HCT116 (cell line): ENCODE results near the gene EYA2. TPM values are rescaled to one million over a fixed set of nuclear protein-coding genes. Genes with fewer than 3 reads are reported as not detected.

Experiments used
- ATAC-seq: fragments of 200-7000 bp; cut with Tn5 transposase; 2 replicates; pipeline ENCODE4 v1.9.1; 2020; ENCODE audit warnings: mild to moderate bottlenecking, moderate library complexity
- BruUV-seq: library from RNA; stranded (reverse); fragments of 400-500 nt; replicated peaks from 2 replicates; lab custom pipeline; 2021; lab: Mats Ljungman, UMichigan
- CTCF ChIA-PET: fragments of 300-600 bp; sonication (Branson Sonifier 250); formaldehyde crosslinking; loops from one replicate; lab custom pipeline; 2021; ENCODE audit warnings: antibody characterized with exemption; lab: Charles Lee
- POLR2A ChIA-PET: fragments of 300-600, 350-600 bp; sonication (Branson Sonifier 250); formaldehyde crosslinking; loops from one replicate; lab custom pipeline; 2021; ENCODE audit warnings: antibody characterized with exemption; lab: Charles Lee
- RAD21 ChIA-PET, 2 experiments: fragments of 300-600 bp; sonication (Branson Sonifier 250); formaldehyde crosslinking; loops; one replicate each; lab custom pipeline; 2023; ENCODE audit warnings: low total read pairs in 2 of 2; ENCODE audit not compliant: uncharacterized antibody in 2 of 2, unreplicated experiment in 2 of 2, low non-redundant PET in 1 of 2; lab: Charles Lee
- DNase-seq: peaks from one replicate; pipeline ENCODE4 v3.0.0-alpha.2; 2010; ENCODE audit warnings: low read depth, low spot score
- H2AFZ ChIP-seq: fragments of 200-600 bp; shearing (Covaris generic), sonication (generic); 2 replicates; pipeline ENCODE4 v1.6.1; 2017; ENCODE audit warnings: low read depth, mixed run types, mixed read lengths, antibody characterized with exemption, low read length; ENCODE audit not compliant: poor library complexity, severe bottlenecking
- H3K27ac ChIP-seq: 2 replicates; pipeline ENCODE4 v1.5.1; 2012; ENCODE audit warnings: low read depth, low read length
- H3K27me3 ChIP-seq: fragments of 200-600 bp; sonication (generic); 2 replicates; pipeline ENCODE4 v1.6.1; 2016; ENCODE audit warnings: mixed run types, low read length, mixed read lengths; ENCODE audit not compliant: insufficient read depth
- H3K36me3 ChIP-seq, 2 experiments: fragments of 200-500 bp in 1 of 2; fragments of 200-600 bp in 1 of 2; sonication (Bioruptor generic) in 1 of 2; sonication (generic) in 1 of 2; 2 replicates each; pipeline versions ENCODE4 v1.5.1 to v1.6.1; 2014 to 2016; ENCODE audit warnings: low read length in 2 of 2, inconsistent platforms in 1 of 2, mixed read lengths in 1 of 2, mixed run types in 1 of 2; ENCODE audit not compliant: insufficient read depth in 2 of 2, control insufficient read depth in 1 of 2
- H3K4me1 ChIP-seq, 2 experiments: fragments of 200-600 bp in 1 of 2; sonication (generic) in 1 of 2; 2 replicates each; pipeline versions ENCODE4 v1.5.1 to v1.6.1; 2012 to 2017; ENCODE audit warnings: low read length in 2 of 2, inconsistent platforms in 1 of 2, mild to moderate bottlenecking in 1 of 2, mixed read lengths in 1 of 2, mixed run types in 1 of 2, moderate library complexity in 1 of 2; ENCODE audit not compliant: insufficient read depth in 2 of 2, control insufficient read depth in 1 of 2
- H3K4me2 ChIP-seq: fragments of 200-600 bp; sonication (generic); 2 replicates; pipeline ENCODE4 v1.6.1; 2017; ENCODE audit warnings: mixed run types, low read length, mixed read lengths
- H3K4me3 ChIP-seq, 2 experiments: fragments of 200-600 bp in 1 of 2; sonication (generic) in 1 of 2; replicated peaks in 1 of 2; 2 replicates each; pipeline ENCODE4 v1.5.1; 2011 to 2016; ENCODE audit warnings: low read length in 2 of 2, control low read depth in 1 of 2, low read depth in 1 of 2, mild to moderate bottlenecking in 1 of 2, mixed read lengths in 1 of 2, mixed run types in 1 of 2
- H3K79me2 ChIP-seq: fragments of 200-600 bp; sonication (generic); 2 replicates; pipeline ENCODE4 v1.6.1; 2017; ENCODE audit warnings: mild to moderate bottlenecking, mixed run types, low read length, moderate library complexity, mixed read lengths; ENCODE audit not compliant: insufficient read depth
- H3K9ac ChIP-seq: fragments of 200-600 bp; sonication (generic); 2 replicates; pipeline ENCODE4 v1.6.1; 2016; ENCODE audit warnings: low read length, mixed read lengths
- H3K9me2 ChIP-seq: fragments of 200-600 bp; sonication (generic), shearing (Covaris generic); 2 replicates; pipeline ENCODE4 v1.6.1; 2017; ENCODE audit warnings: mixed run types, mild to moderate bottlenecking, moderate library complexity; ENCODE audit not compliant: insufficient read depth
- H3K9me3 ChIP-seq, 2 experiments: fragments of 200-500 bp in 1 of 2; fragments of 200-600 bp in 1 of 2; sonication (Bioruptor generic) in 1 of 2; sonication (generic) in 1 of 2; 2 replicates each; pipeline ENCODE4 v1.6.1; 2014 to 2017; ENCODE audit warnings: low read length in 2 of 2, mixed read lengths in 2 of 2, inconsistent platforms in 1 of 2, low read depth in 1 of 2, mild to moderate bottlenecking in 1 of 2, mixed run types in 1 of 2, moderate library complexity in 1 of 2; ENCODE audit not compliant: control insufficient read depth in 1 of 2, insufficient read depth in 1 of 2
- H4K20me1 ChIP-seq: fragments of 200-600 bp; sonication (generic), shearing (Covaris generic); 2 replicates; pipeline ENCODE4 v1.6.1; 2017; ENCODE audit warnings: mixed run types, mild to moderate bottlenecking, moderate library complexity; ENCODE audit not compliant: insufficient read depth
- EGR1 ChIP-seq: IDR thresholded peaks from 2 replicates; pipeline ENCODE4 v1.6.1; 2012; ENCODE audit warnings: low read depth
- ELF1 ChIP-seq: IDR thresholded peaks from 2 replicates; pipeline ENCODE4 v1.6.1; 2012; ENCODE audit warnings: low read depth, borderline replicate concordance
- POLR2A ChIP-seq: IDR thresholded peaks from 2 replicates; pipeline ENCODE4 v1.7.0; 2011; ENCODE audit warnings: borderline replicate concordance; ENCODE audit not compliant: insufficient read depth, insufficient read length; ENCODE audit errors: extremely low read depth
- POLR2AphosphoS5 ChIP-seq: IDR thresholded peaks from 2 replicates; pipeline ENCODE4 v1.6.1; 2011; ENCODE audit warnings: mild to moderate bottlenecking, low read depth, low read length, moderate library complexity
- RAD21 ChIP-seq: IDR thresholded peaks from 2 replicates; pipeline ENCODE4 v1.6.1; 2012; ENCODE audit warnings: low read depth, mild to moderate bottlenecking
- SIN3A ChIP-seq: IDR thresholded peaks from 2 replicates; pipeline ENCODE4 v1.6.1; 2012; ENCODE audit warnings: low read depth
- ZNF274 ChIP-seq: fragments of 200-500 bp; sonication (Bioruptor generic); IDR thresholded peaks from 2 replicates; pipeline ENCODE4 v1.6.1; 2014; ENCODE audit warnings: mild to moderate bottlenecking, low read depth, low read length, inconsistent platforms
- intact Hi-C: fragments of 100-400 bp; cut with micrococcal nuclease; formaldehyde crosslinking; loops from 2 replicates; pipeline ENCODE4 v1.10.0; 2022
- total RNA-seq: library from RNA; stranded (reverse); gene quantifications from one replicate; pipeline ENCODE4 v1.2.1, GENCODE V29; 2021; ENCODE audit not compliant: unreplicated experiment
- TF ChIP-seq, protein P1 (sequence below): IDR thresholded peaks from 2 replicates; pipeline ENCODE4 v1.6.1; 2012; ENCODE audit warnings: low read depth
- TF ChIP-seq, protein P2 (sequence below), 3 experiments: fragments of 200-600 bp in 1 of 3; sonication (generic) in 1 of 3; IDR thresholded peaks in 2 of 3; conservative IDR thresholded peaks in 1 of 3; 2 replicates each; pipeline ENCODE4 v1.5.1; 2012 to 2017; ENCODE audit warnings: low read depth in 2 of 3, low read length in 2 of 3, antibody characterized with exemption in 1 of 3, borderline replicate concordance in 1 of 3, control low read depth in 1 of 3, mild to moderate bottlenecking in 1 of 3, mixed read lengths in 1 of 3, mixed run types in 1 of 3, moderate library complexity in 1 of 3; ENCODE audit not compliant: insufficient read depth in 1 of 3
- TF ChIP-seq, protein P3 (sequence below): IDR thresholded peaks from 2 replicates; pipeline ENCODE4 v1.6.1; 2011; ENCODE audit warnings: mild to moderate bottlenecking, low read length, moderate library complexity; ENCODE audit not compliant: insufficient replicate concordance; ENCODE audit errors: extremely low read depth

EYA2 gene
- total RNA-seq, 1 experiment from 2014 or later, result not detected

DNA sequence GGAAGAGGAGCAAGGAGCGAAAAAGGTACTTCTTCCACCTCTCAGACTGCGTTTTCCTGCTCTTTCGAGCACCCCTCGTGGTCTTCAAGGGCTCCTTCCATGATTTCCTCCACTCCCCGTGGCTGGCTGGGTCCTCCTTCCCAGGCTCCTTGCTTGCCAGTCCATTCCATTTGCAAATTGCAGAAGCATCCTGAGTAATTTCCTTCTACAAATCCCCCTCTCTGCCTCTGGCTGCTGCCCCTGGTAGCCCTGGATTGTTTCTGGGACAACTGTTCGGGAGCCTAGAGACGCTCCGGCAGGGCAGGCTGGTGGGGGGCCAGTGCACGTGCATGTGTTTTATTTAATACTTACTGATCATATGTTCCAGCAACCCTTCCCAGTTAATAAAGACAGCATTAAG is 288.7 kb downstream of the EYA2 start (continued):
- TF ChIP-seq, protein P1, sequence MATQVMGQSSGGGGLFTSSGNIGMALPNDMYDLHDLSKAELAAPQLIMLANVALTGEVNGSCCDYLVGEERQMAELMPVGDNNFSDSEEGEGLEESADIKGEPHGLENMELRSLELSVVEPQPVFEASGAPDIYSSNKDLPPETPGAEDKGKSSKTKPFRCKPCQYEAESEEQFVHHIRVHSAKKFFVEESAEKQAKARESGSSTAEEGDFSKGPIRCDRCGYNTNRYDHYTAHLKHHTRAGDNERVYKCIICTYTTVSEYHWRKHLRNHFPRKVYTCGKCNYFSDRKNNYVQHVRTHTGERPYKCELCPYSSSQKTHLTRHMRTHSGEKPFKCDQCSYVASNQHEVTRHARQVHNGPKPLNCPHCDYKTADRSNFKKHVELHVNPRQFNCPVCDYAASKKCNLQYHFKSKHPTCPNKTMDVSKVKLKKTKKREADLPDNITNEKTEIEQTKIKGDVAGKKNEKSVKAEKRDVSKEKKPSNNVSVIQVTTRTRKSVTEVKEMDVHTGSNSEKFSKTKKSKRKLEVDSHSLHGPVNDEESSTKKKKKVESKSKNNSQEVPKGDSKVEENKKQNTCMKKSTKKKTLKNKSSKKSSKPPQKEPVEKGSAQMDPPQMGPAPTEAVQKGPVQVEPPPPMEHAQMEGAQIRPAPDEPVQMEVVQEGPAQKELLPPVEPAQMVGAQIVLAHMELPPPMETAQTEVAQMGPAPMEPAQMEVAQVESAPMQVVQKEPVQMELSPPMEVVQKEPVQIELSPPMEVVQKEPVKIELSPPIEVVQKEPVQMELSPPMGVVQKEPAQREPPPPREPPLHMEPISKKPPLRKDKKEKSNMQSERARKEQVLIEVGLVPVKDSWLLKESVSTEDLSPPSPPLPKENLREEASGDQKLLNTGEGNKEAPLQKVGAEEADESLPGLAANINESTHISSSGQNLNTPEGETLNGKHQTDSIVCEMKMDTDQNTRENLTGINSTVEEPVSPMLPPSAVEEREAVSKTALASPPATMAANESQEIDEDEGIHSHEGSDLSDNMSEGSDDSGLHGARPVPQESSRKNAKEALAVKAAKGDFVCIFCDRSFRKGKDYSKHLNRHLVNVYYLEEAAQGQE, result no peak
- TF ChIP-seq ELF1, result no peak
- TF ChIP-seq, all 23 proteins: peak for 0

DNA sequence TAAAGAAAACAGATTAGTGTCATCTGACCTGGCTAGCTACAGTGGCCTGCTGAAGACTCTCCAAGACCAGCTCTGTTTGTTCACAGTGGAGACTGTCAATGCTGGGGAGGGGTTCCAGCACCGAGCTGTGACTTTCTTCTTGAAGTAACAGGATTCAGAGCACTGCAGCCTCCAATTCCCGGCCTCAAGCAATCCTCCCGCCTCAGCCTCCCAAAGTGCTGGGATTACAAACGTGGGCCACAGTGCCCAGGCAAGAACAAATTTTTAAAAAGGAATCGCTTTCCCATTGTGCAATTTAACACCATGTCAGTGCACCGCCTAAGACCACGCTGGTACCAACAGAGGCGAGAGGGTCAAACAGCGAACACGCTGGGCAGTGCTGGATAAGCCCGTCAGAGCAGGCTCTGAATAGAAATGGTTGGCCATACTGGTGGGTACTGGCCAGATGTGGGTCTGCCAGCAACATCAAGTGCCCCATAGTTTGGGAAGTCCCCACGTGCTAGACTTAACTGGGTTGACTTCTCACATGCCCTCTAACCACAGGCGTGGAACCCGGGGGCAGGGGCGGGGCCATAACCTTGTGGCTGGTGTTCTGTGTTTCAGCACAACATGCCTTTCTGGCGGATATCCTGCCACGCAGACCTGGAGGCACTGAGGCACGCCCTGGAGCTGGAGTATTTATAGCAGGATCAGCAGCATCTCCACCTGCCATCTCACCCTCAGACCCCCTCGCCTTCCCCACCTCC is 293.0 kb downstream of the EYA2 start:
- no peak overlapping the region for H2AFZ ChIP-seq
- no peak overlapping the region for H3K4me3 ChIP-seq
- TF ChIP-seq ZNF274 (no peak), POLR2A (no peak), SIN3A (no peak), POLR2AphosphoS5 (no peak), EGR1 (no peak), RAD21 (no peak)
- TF ChIP-seq, protein P2, sequence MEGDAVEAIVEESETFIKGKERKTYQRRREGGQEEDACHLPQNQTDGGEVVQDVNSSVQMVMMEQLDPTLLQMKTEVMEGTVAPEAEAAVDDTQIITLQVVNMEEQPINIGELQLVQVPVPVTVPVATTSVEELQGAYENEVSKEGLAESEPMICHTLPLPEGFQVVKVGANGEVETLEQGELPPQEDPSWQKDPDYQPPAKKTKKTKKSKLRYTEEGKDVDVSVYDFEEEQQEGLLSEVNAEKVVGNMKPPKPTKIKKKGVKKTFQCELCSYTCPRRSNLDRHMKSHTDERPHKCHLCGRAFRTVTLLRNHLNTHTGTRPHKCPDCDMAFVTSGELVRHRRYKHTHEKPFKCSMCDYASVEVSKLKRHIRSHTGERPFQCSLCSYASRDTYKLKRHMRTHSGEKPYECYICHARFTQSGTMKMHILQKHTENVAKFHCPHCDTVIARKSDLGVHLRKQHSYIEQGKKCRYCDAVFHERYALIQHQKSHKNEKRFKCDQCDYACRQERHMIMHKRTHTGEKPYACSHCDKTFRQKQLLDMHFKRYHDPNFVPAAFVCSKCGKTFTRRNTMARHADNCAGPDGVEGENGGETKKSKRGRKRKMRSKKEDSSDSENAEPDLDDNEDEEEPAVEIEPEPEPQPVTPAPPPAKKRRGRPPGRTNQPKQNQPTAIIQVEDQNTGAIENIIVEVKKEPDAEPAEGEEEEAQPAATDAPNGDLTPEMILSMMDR (IDR thresholded peaks at IDR 0.05 in 2 of 3, conservative IDR thresholded peaks at IDR 0.05 in 1 of 3; ENCODE audit: borderline replicate concordance in 1 of 3, insufficient read depth in 1 of 3, low read depth in 2 of 3, low read length in 2 of 3), result no peak
- TF ChIP-seq, protein P3, sequence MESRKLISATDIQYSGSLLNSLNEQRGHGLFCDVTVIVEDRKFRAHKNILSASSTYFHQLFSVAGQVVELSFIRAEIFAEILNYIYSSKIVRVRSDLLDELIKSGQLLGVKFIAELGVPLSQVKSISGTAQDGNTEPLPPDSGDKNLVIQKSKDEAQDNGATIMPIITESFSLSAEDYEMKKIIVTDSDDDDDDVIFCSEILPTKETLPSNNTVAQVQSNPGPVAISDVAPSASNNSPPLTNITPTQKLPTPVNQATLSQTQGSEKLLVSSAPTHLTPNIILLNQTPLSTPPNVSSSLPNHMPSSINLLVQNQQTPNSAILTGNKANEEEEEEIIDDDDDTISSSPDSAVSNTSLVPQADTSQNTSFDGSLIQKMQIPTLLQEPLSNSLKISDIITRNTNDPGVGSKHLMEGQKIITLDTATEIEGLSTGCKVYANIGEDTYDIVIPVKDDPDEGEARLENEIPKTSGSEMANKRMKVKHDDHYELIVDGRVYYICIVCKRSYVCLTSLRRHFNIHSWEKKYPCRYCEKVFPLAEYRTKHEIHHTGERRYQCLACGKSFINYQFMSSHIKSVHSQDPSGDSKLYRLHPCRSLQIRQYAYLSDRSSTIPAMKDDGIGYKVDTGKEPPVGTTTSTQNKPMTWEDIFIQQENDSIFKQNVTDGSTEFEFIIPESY, result no peak
- H3K9me2 ChIP-seq, result no peaks in the 10 kb centered on the region
- no peak overlapping the region for H3K27ac ChIP-seq
- H3K4me2 ChIP-seq, result no peak overlapping the region
- H4K20me1 ChIP-seq, result no peaks in the 10 kb centered on the region
- no peak for ATAC-seq
- H3K36me3 ChIP-seq, result no peaks in the 10 kb centered on the region
- CTCF ChIA-PET, result interaction anchor here (1.3 kb wide), 1 partner anchor 9 kb away, joined by 4 read pairs; no protein-coding TSS in a partner anchor
- peaks cover 0 to 14% of the 10 kb centered on the region in 2 experiments; a peak in 2 of 4 replicates for H3K4me1 ChIP-seq
- POLR2A ChIA-PET, result no interaction called here
- H3K27me3 ChIP-seq, result no peaks in the 10 kb centered on the region; the same call in 1 of the 2 replicates
- BruUV-seq, result no TSS peak
- intact Hi-C loops, result no loop called here
- H3K9ac ChIP-seq, result no peak overlapping the region
- RAD21 ChIA-PET, result interaction anchor here in 1 of 2 experiments (1.0 kb wide), 1 partner anchor 434 kb away, joined by 3 read pairs; no protein-coding TSS in a partner anchor
- H3K79me2 ChIP-seq, result no peaks in the 10 kb centered on the region
- no peaks in the 10 kb centered on the region for H3K9me3 ChIP-seq
- no peak for DNase-seq
